K562 (cell line): ENCODE measurements around the gene EXOC4.

Experiments
- BHLHE40 ChIP-seq: IDR thresholded peaks from 2 replicates; pipeline ENCODE4 v1.6.1; 2011; ENCODE audit warnings: low read length, improper control_type of control experiment
- BMI1 ChIP-seq: fragments of 150-350 bp; IDR thresholded peaks from 2 replicates; pipeline ENCODE4 v1.6.1; 2014; ENCODE audit warnings: low read length
- ETV5 ChIP-seq: sonication (generic); formaldehyde crosslinking; IDR thresholded peaks from 2 replicates; pipeline ENCODE4 v1.4.0; 2020; ENCODE audit warnings: low read depth, mild to moderate bottlenecking, missing genetic modification reagents
- JUN ChIP-seq, 2 experiments: sonication (generic) in 1 of 2; formaldehyde crosslinking in 1 of 2; IDR thresholded peaks; 2 replicates each; pipeline versions ENCODE4 v1.6.1 to v1.8.0; 2012 to 2022; ENCODE audit warnings: borderline replicate concordance in 2 of 2, mild to moderate bottlenecking in 2 of 2, improper control_type of control experiment in 1 of 2, low read depth in 1 of 2, low read length in 1 of 2, missing genetic modification reagents in 1 of 2
- TAF1 ChIP-seq: IDR thresholded peaks from 2 replicates; pipeline ENCODE4 v1.6.1; 2011; ENCODE audit warnings: mild to moderate bottlenecking, low read length, moderate library complexity; ENCODE audit not compliant: insufficient read depth, control insufficient read depth, severe bottlenecking; ENCODE audit errors: extremely low read depth
- U2AF1 ChIP-seq: fragments of 200-400 bp; formaldehyde crosslinking; optimal IDR thresholded peaks from 2 replicates; pipeline ENCODE3; 2017; ENCODE audit warnings: mild to moderate bottlenecking, low read depth, low read length, moderate library complexity
- ZEB2 ChIP-seq: fragments of 450-650 bp; IDR thresholded peaks from 2 replicates; pipeline ENCODE4 v1.6.1; 2016
- TF ChIP-seq, protein P1 (sequence below), 3 experiments: IDR thresholded peaks in 2 of 3; conservative IDR thresholded peaks in 1 of 3; 2 replicates each; pipeline ENCODE4 v1.5.1; 2011 to 2012; ENCODE audit warnings: low read length in 3 of 3, mild to moderate bottlenecking in 3 of 3, control low read depth in 2 of 3, improper control_type of control experiment in 1 of 3, inconsistent platforms in 1 of 3, low read depth in 1 of 3, mixed read lengths in 1 of 3, moderate library complexity in 1 of 3; ENCODE audit not compliant: insufficient read depth in 2 of 3
- TF ChIP-seq, protein P2 (sequence below): sonication (generic); formaldehyde crosslinking; IDR thresholded peaks from 2 replicates; pipeline ENCODE4 v1.8.1; 2023; ENCODE audit warnings: mild to moderate bottlenecking, missing genetic modification reagents
- TF ChIP-seq, protein P3 (sequence below): sonication (generic); formaldehyde crosslinking; IDR thresholded peaks from 2 replicates; pipeline ENCODE4 v1.8.1; 2023; ENCODE audit warnings: mild to moderate bottlenecking, missing genetic modification reagents
- TF ChIP-seq, protein P4 (sequence below): fragments of 200-800 bp; sonication (Bioruptor generic); IDR thresholded peaks from 2 replicates; pipeline ENCODE4 v1.6.1; 2017; ENCODE audit warnings: missing genetic modification characterization, missing compliant biosample characterization

DNA sequence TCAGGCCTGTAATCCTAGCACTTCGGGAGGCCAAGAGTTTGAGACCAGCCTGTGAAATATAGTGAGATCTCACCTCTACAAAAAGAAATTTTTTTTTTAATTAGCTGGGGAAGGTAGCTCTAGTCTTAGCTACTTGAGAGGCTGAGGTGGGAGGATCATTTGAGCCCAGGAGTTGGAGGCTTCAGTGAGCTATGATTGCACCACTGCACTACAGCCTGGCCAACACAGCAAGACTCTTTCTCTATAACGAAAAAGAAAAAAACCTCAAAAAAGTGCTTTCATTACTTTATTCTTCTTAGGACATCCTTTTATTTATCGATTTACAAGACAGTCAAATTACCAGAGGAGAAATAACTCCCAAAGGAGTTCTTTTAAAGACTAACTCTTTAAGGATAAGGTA, 49.4 kb upstream of the EXOC4 start:
- no peak for TF ChIP-seq TAF1
- TF ChIP-seq, protein P1, sequence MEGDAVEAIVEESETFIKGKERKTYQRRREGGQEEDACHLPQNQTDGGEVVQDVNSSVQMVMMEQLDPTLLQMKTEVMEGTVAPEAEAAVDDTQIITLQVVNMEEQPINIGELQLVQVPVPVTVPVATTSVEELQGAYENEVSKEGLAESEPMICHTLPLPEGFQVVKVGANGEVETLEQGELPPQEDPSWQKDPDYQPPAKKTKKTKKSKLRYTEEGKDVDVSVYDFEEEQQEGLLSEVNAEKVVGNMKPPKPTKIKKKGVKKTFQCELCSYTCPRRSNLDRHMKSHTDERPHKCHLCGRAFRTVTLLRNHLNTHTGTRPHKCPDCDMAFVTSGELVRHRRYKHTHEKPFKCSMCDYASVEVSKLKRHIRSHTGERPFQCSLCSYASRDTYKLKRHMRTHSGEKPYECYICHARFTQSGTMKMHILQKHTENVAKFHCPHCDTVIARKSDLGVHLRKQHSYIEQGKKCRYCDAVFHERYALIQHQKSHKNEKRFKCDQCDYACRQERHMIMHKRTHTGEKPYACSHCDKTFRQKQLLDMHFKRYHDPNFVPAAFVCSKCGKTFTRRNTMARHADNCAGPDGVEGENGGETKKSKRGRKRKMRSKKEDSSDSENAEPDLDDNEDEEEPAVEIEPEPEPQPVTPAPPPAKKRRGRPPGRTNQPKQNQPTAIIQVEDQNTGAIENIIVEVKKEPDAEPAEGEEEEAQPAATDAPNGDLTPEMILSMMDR (IDR thresholded peaks at IDR 0.05 in 2 of 3, conservative IDR thresholded peaks at IDR 0.05 in 1 of 3; ENCODE audit: insufficient read depth in 2 of 3, low read depth in 1 of 3, low read length in 3 of 3), result no peak
- TF ChIP-seq ETV5 (CRISPR knock-in tag), result no peak
- TF ChIP-seq ZEB2, result no peak
- TF ChIP-seq, protein P2, sequence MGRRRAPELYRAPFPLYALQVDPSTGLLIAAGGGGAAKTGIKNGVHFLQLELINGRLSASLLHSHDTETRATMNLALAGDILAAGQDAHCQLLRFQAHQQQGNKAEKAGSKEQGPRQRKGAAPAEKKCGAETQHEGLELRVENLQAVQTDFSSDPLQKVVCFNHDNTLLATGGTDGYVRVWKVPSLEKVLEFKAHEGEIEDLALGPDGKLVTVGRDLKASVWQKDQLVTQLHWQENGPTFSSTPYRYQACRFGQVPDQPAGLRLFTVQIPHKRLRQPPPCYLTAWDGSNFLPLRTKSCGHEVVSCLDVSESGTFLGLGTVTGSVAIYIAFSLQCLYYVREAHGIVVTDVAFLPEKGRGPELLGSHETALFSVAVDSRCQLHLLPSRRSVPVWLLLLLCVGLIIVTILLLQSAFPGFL (CRISPR knock-in tag), result no peak
- TF ChIP-seq BHLHE40, result no peak
- TF ChIP-seq, protein P3, sequence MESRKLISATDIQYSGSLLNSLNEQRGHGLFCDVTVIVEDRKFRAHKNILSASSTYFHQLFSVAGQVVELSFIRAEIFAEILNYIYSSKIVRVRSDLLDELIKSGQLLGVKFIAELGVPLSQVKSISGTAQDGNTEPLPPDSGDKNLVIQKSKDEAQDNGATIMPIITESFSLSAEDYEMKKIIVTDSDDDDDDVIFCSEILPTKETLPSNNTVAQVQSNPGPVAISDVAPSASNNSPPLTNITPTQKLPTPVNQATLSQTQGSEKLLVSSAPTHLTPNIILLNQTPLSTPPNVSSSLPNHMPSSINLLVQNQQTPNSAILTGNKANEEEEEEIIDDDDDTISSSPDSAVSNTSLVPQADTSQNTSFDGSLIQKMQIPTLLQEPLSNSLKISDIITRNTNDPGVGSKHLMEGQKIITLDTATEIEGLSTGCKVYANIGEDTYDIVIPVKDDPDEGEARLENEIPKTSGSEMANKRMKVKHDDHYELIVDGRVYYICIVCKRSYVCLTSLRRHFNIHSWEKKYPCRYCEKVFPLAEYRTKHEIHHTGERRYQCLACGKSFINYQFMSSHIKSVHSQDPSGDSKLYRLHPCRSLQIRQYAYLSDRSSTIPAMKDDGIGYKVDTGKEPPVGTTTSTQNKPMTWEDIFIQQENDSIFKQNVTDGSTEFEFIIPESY (CRISPR knock-in tag), result no peak
- no peak for TF ChIP-seq BMI1
- TF ChIP-seq JUN (IDR thresholded peaks at IDR 0.05; ENCODE audit: borderline replicate concordance, low read depth, low read length), result no peak
- no peak for TF ChIP-seq JUN (CRISPR knock-in tag; IDR thresholded peaks at IDR 0.05; ENCODE audit: borderline replicate concordance)
- no peak for TF ChIP-seq U2AF1
- TF ChIP-seq, protein P4, sequence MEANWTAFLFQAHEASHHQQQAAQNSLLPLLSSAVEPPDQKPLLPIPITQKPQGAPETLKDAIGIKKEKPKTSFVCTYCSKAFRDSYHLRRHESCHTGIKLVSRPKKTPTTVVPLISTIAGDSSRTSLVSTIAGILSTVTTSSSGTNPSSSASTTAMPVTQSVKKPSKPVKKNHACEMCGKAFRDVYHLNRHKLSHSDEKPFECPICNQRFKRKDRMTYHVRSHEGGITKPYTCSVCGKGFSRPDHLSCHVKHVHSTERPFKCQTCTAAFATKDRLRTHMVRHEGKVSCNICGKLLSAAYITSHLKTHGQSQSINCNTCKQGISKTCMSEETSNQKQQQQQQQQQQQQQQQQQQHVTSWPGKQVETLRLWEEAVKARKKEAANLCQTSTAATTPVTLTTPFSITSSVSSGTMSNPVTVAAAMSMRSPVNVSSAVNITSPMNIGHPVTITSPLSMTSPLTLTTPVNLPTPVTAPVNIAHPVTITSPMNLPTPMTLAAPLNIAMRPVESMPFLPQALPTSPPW, result no peak
